Measurements from ENCODE around the gene TSPOAP1.

The TSPOAP1 gene

GRCh38 chr17:58328195-58329034 is at the start of gene TSPOAP1:
TSS of gene TSPOAP1 (minus strand) at chr17:58328795. CDS start at chr17:58327920, 875 bp downstream.
- peaks cover 36% of the 10 kb centered on the region for H3K4me1 ChIP-seq (ENCODE audit: insufficient read depth, low read length)
- no peak within 1 kb of the TSS for H3K9ac ChIP-seq (ENCODE audit: low read depth, low read length)
- no peaks in the 10 kb centered on the region for H3K9me3 ChIP-seq (ENCODE audit: control insufficient read depth, insufficient read depth, low read length)
- H3K36me3 ChIP-seq (ENCODE audit: insufficient read depth, low read length) = no peaks in the 10 kb centered on the region

GRCh38 chr17:58377661-58378060 is 49.1 kb upstream of the TSPOAP1 start:
- peaks cover 39% of the 10 kb centered on the region for H3K4me1 ChIP-seq (ENCODE audit: insufficient read depth, low read length)
- no peaks in the 10 kb centered on the region for H3K36me3 ChIP-seq (ENCODE audit: insufficient read depth, low read length)
- no peak overlapping the region for H3K9ac ChIP-seq (ENCODE audit: low read depth, low read length)
- no peaks in the 10 kb centered on the region for H3K9me3 ChIP-seq (ENCODE audit: control insufficient read depth, insufficient read depth, low read length)

GRCh38 chr17:58377093-58377601 is 48.6 kb upstream of the TSPOAP1 start:
- peaks cover 39% of the 10 kb centered on the region for H3K4me1 ChIP-seq (ENCODE audit: insufficient read depth, low read length)
- H3K9me3 ChIP-seq (ENCODE audit: control insufficient read depth, insufficient read depth, low read length) = no peaks in the 10 kb centered on the region
- H3K36me3 ChIP-seq (ENCODE audit: insufficient read depth, low read length) = no peaks in the 10 kb centered on the region
- H3K9ac ChIP-seq (ENCODE audit: low read depth, low read length) = no peak overlapping the region

- H3K4me1 ChIP-seq (ENCODE audit: insufficient read depth, low read length) = peaks cover 39% of the 10 kb centered on the region
- no peak overlapping the region for H3K9ac ChIP-seq (ENCODE audit: low read depth, low read length)
- H3K9me3 ChIP-seq (ENCODE audit: control insufficient read depth, insufficient read depth, low read length) = no peaks in the 10 kb centered on the region
- no peaks in the 10 kb centered on the region for H3K36me3 ChIP-seq (ENCODE audit: insufficient read depth, low read length)
These were observed 47.9 kb upstream of the TSPOAP1 start for GRCh38 chr17:58376472-58377000.

GRCh38 chr17:58375811-58376210 is 47.2 kb upstream of the TSPOAP1 start:
- Histone ChIP-seq H3K9me3 (ENCODE audit: control insufficient read depth, insufficient read depth, low read length) (no peaks in the 10 kb centered on the region), H3K4me1 (ENCODE audit: insufficient read depth, low read length) (peaks cover 39% of the 10 kb centered on the region), H3K36me3 (ENCODE audit: insufficient read depth, low read length) (no peaks in the 10 kb centered on the region), H3K9ac (ENCODE audit: low read depth, low read length) (no peak overlapping the region)

GRCh38 chr17:58375256-58375655 is 46.7 kb upstream of the TSPOAP1 start:
- H3K9me3 ChIP-seq (ENCODE audit: control insufficient read depth, insufficient read depth, low read length) = no peaks in the 10 kb centered on the region
- H3K9ac ChIP-seq (ENCODE audit: low read depth, low read length) = no peak overlapping the region
- peaks cover 39% of the 10 kb centered on the region for H3K4me1 ChIP-seq (ENCODE audit: insufficient read depth, low read length)
- H3K36me3 ChIP-seq (ENCODE audit: insufficient read depth, low read length) = no peaks in the 10 kb centered on the region

GRCh38 chr17:58373923-58374322 is 45.3 kb upstream of the TSPOAP1 start:
- Histone ChIP-seq H3K36me3 (ENCODE audit: insufficient read depth, low read length) (no peaks in the 10 kb centered on the region), H3K9ac (ENCODE audit: low read depth, low read length) (no peak overlapping the region), H3K4me1 (ENCODE audit: insufficient read depth, low read length) (peaks cover 28% of the 10 kb centered on the region), H3K9me3 (ENCODE audit: control insufficient read depth, insufficient read depth, low read length) (no peaks in the 10 kb centered on the region)

GRCh38 chr17:58373003-58373402 is 44.4 kb upstream of the TSPOAP1 start:
- Histone ChIP-seq H3K9me3 (ENCODE audit: control insufficient read depth, insufficient read depth, low read length) (no peaks in the 10 kb centered on the region), H3K9ac (ENCODE audit: low read depth, low read length) (no peak overlapping the region), H3K36me3 (ENCODE audit: insufficient read depth, low read length) (no peaks in the 10 kb centered on the region), H3K4me1 (ENCODE audit: insufficient read depth, low read length) (peaks cover 27% of the 10 kb centered on the region)

- H3K9me3 ChIP-seq (ENCODE audit: control insufficient read depth, insufficient read depth, low read length) = no peaks in the 10 kb centered on the region
These were observed 42.8 kb upstream of the TSPOAP1 start for GRCh38 chr17:58371300-58371950.

GRCh38 chr17:58370716-58371115 is 42.1 kb upstream of the TSPOAP1 start:
- peaks cover 15% of the 10 kb centered on the region for H3K4me1 ChIP-seq (ENCODE audit: insufficient read depth, low read length)
- H3K36me3 ChIP-seq (ENCODE audit: insufficient read depth, low read length) = no peaks in the 10 kb centered on the region
- no peaks in the 10 kb centered on the region for H3K9me3 ChIP-seq (ENCODE audit: control insufficient read depth, insufficient read depth, low read length)
- H3K9ac ChIP-seq (ENCODE audit: low read depth, low read length) = no peak overlapping the region

More at GRCh38 chr17:58371300-58371950, 42.8 kb upstream of the TSPOAP1 start:
- Histone ChIP-seq H3K9ac (ENCODE audit: low read depth, low read length) (no peak overlapping the region), H3K4me1 (ENCODE audit: insufficient read depth, low read length) (peaks cover 15% of the 10 kb centered on the region), H3K36me3 (ENCODE audit: insufficient read depth, low read length) (no peaks in the 10 kb centered on the region)

- Histone ChIP-seq H3K9me3 (ENCODE audit: control insufficient read depth, insufficient read depth, low read length) (no peaks in the 10 kb centered on the region), H3K4me1 (ENCODE audit: insufficient read depth, low read length) (peaks cover 12% of the 10 kb centered on the region), H3K36me3 (ENCODE audit: insufficient read depth, low read length) (no peaks in the 10 kb centered on the region), H3K9ac (ENCODE audit: low read depth, low read length) (no peak overlapping the region)
These were observed 41.7 kb upstream of the TSPOAP1 start for GRCh38 chr17:58370309-58370708.

GRCh38 chr17:58369214-58370031 is 40.8 kb upstream of the TSPOAP1 start:
- Histone ChIP-seq H3K9me3 (ENCODE audit: control insufficient read depth, insufficient read depth, low read length) (no peaks in the 10 kb centered on the region), H3K4me1 (ENCODE audit: insufficient read depth, low read length) (peaks cover 14% of the 10 kb centered on the region), H3K9ac (ENCODE audit: low read depth, low read length) (no peak overlapping the region), H3K36me3 (ENCODE audit: insufficient read depth, low read length) (no peaks in the 10 kb centered on the region)

GRCh38 chr17:58368860-58369213 is 40.2 kb upstream of the TSPOAP1 start:
- Histone ChIP-seq H3K36me3 (ENCODE audit: insufficient read depth, low read length) (no peaks in the 10 kb centered on the region), H3K9ac (ENCODE audit: low read depth, low read length) (no peak overlapping the region), H3K4me1 (ENCODE audit: insufficient read depth, low read length) (peaks cover 20% of the 10 kb centered on the region), H3K9me3 (ENCODE audit: control insufficient read depth, insufficient read depth, low read length) (no peaks in the 10 kb centered on the region)

GRCh38 chr17:58367461-58367860 is 38.9 kb upstream of the TSPOAP1 start:
- Histone ChIP-seq H3K4me1 (ENCODE audit: insufficient read depth, low read length) (peaks cover 20% of the 10 kb centered on the region), H3K9me3 (ENCODE audit: control insufficient read depth, insufficient read depth, low read length) (no peaks in the 10 kb centered on the region), H3K9ac (ENCODE audit: low read depth, low read length) (no peak overlapping the region), H3K36me3 (ENCODE audit: insufficient read depth, low read length) (no peaks in the 10 kb centered on the region)
